Activated CD4-positive, alpha-beta T cell treated with anti-CD3 and anti-CD28 coated beads for 24 hours (primary cell): ENCODE data around the gene WDR53.
"Not testable (repeated sequence)": the region's sequence is repeated elsewhere in the genome, so short reads cannot be mapped to it uniquely, and the experiment has no call there.

Experiments
- DNase-seq, 2 donors: peaks; one replicate each; pipeline ENCODE4 v3.0.0-alpha.2; 2020; ENCODE audit warnings: low read depth in 2 of 2

Gene WDR53

GRCh38 chr3:196568246-196569002 lies at the start of gene WDR53, which contains the start of gene FBXO45:
Gene WDR53, minus strand, starts transcription at chr3:196568554. Its CDS starts 7,079 bp downstream, at chr3:196561475.
Gene FBXO45, plus strand, starts transcription at chr3:196568660. Its CDS starts 325 bp downstream, at chr3:196568985.
- DNase-seq: peak; percentile 89 to 92

- DNase-seq: no peak
Measured at GRCh38 chr3:196617256-196617655, 48.9 kb upstream of the WDR53 start.

- DNase-seq: not testable (repeated sequence)
Measured at GRCh38 chr3:196615234-196615633, 46.9 kb upstream of the WDR53 start.

GRCh38 chr3:196611761-196612483 lies 43.6 kb upstream of the WDR53 start:
- DNase-seq: no peak

GRCh38 chr3:196609805-196610515 lies 41.6 kb upstream of the WDR53 start:
- no peak for DNase-seq

GRCh38 chr3:196609343-196609775 lies 41.0 kb upstream of the WDR53 start:
- peak; percentile 95 to 96 for DNase-seq

- no peak for DNase-seq
Measured at GRCh38 chr3:196608693-196609092, 40.3 kb upstream of the WDR53 start.

- peak in 1 of 2 donors; percentile 29 for DNase-seq
Measured at GRCh38 chr3:196604548-196604947, 36.2 kb upstream of the WDR53 start.

- no peak for DNase-seq
Measured at GRCh38 chr3:196603683-196604082, 35.3 kb upstream of the WDR53 start.

- DNase-seq: no peak
Measured at GRCh38 chr3:196602673-196603072, 34.3 kb upstream of the WDR53 start.

GRCh38 chr3:196600359-196600758 lies 32.0 kb upstream of the WDR53 start:
- DNase-seq: no peak

GRCh38 chr3:196599734-196600128 lies 31.4 kb upstream of the WDR53 start:
- no peak for DNase-seq

- not testable (repeated sequence) for DNase-seq
Measured at GRCh38 chr3:196597971-196598733, 29.8 kb upstream of the WDR53 start.

GRCh38 chr3:196596355-196596754 lies 28.0 kb upstream of the WDR53 start:
- no peak for DNase-seq

- DNase-seq: no peak
Measured at GRCh38 chr3:196590279-196590678, 21.9 kb upstream of the WDR53 start.

- no peak for DNase-seq
Measured at GRCh38 chr3:196585044-196585757, 16.8 kb upstream of the WDR53 start.

GRCh38 chr3:196572389-196572788 lies 4.0 kb upstream of the WDR53 start:
- no peak for DNase-seq

- DNase-seq: not testable (repeated sequence)
Measured at GRCh38 chr3:196570332-196570731, 2.0 kb upstream of the WDR53 start.

GRCh38 chr3:196569003-196569516 lies 706 bp upstream of the WDR53 start:
- peak; percentile 23 to 39 for DNase-seq

- peak in 1 of 2 donors; percentile 8 for DNase-seq
Measured at GRCh38 chr3:196563721-196564225, 4.6 kb downstream of the WDR53 start.
